ENCODE results near the gene SHISAL2B. TPM values are rescaled to one million over a fixed set of nuclear protein-coding genes. Genes with fewer than 3 reads are reported as not detected.
"Not testable (repeated sequence)": the region's sequence is repeated elsewhere in the genome, so short reads cannot be mapped to it uniquely, and the experiment has no call there.

The SHISAL2B gene
- total RNA-seq, 1 donor = not detected

- H3K4me3 ChIP-seq (ENCODE audit: low read depth, low read length) = peak overlapping the region; percentile 21
- no peak for DNase-seq (ENCODE audit: low read depth)
- no peak for TF ChIP-seq CTCF (IDR thresholded peaks at IDR 0.05; ENCODE audit: insufficient read depth, low read depth, low read length)
Observed at GRCh38 chr5:64690104-64690416, 243 bp upstream of the SHISAL2B start.

GRCh38 chr5:64691291-64691690 lies 988 bp downstream of the SHISAL2B start:
- no peak overlapping the region for H3K4me3 ChIP-seq (ENCODE audit: low read depth, low read length)
- no peak for TF ChIP-seq CTCF (IDR thresholded peaks at IDR 0.05; ENCODE audit: insufficient read depth, low read depth, low read length)
- no peak for DNase-seq (ENCODE audit: low read depth)

- TF ChIP-seq CTCF (IDR thresholded peaks at IDR 0.05; ENCODE audit: insufficient read depth, low read depth, low read length) = no peak
- no peak overlapping the region for H3K4me3 ChIP-seq (ENCODE audit: low read depth, low read length)
- DNase-seq (ENCODE audit: low read depth) = no peak
Observed at GRCh38 chr5:64693636-64694035, 3.3 kb downstream of the SHISAL2B start.

- DNase-seq (ENCODE audit: low read depth) = not testable (repeated sequence)
Observed at GRCh38 chr5:64696414-64696813, 6.1 kb downstream of the SHISAL2B start.

GRCh38 chr5:64700765-64701164 lies 10.5 kb downstream of the SHISAL2B start:
- TF ChIP-seq CTCF (IDR thresholded peaks at IDR 0.05; ENCODE audit: insufficient read depth, low read depth, low read length) = no peak
- DNase-seq (ENCODE audit: low read depth) = no peak
- H3K4me3 ChIP-seq (ENCODE audit: low read depth, low read length) = no peak overlapping the region

More at GRCh38 chr5:64696414-64696813, 6.1 kb downstream of the SHISAL2B start:
- H3K4me3 ChIP-seq (ENCODE audit: low read depth, low read length) = not testable (repeated sequence)

GRCh38 chr5:64706074-64706473 lies 15.8 kb downstream of the SHISAL2B start:
- DNase-seq (ENCODE audit: low read depth); H3K4me3 ChIP-seq (ENCODE audit: low read depth, low read length): not testable (repeated sequence)

GRCh38 chr5:64707191-64707590 lies 16.9 kb downstream of the SHISAL2B start:
- H3K4me3 ChIP-seq (ENCODE audit: low read depth, low read length) = no peak overlapping the region
- no peak for DNase-seq (ENCODE audit: low read depth)
- no peak for TF ChIP-seq CTCF (IDR thresholded peaks at IDR 0.05; ENCODE audit: insufficient read depth, low read depth, low read length)

- not testable (repeated sequence) for DNase-seq (ENCODE audit: low read depth)
- H3K4me3 ChIP-seq (ENCODE audit: low read depth, low read length) = peak overlapping the region; percentile 37
Observed at GRCh38 chr5:64714495-64714894, 24.2 kb downstream of the SHISAL2B start.

- no peak for TF ChIP-seq CTCF (IDR thresholded peaks at IDR 0.05; ENCODE audit: insufficient read depth, low read depth, low read length)
- no peak overlapping the region for H3K4me3 ChIP-seq (ENCODE audit: low read depth, low read length)
- no peak for DNase-seq (ENCODE audit: low read depth)
Observed at GRCh38 chr5:64722588-64722987, 32.3 kb downstream of the SHISAL2B start.

Measured in fibroblast of villous mesenchyme (primary cell).